Small intestine (tissue), 7 donors: ENCODE data around the gene YOD1. TPM values are rescaled to one million over a fixed set of nuclear protein-coding genes. Genes with fewer than 3 reads are reported as not detected.
A peak's percentile ranks its signal among the peaks of the same experiment; 100 is the strongest.

Experiments used
- DNase-seq, 2 donors: peaks; one replicate each; pipeline versions ENCODE4 v3.0.0 to v3.0.0-alpha.2; 2013
- FAIRE-seq: peaks from 2 replicates; lab custom pipeline; 2012; peaks lifted over from hg19 to GRCh38; lab: Jason Lieb, UNC
- H3K27ac ChIP-seq, 3 donors: one replicate each; pipeline ENCODE4 v1.5.1; 2013; ENCODE audit warnings: low read length in 2 of 3, mild to moderate bottlenecking in 2 of 3, control low read depth in 1 of 3, inconsistent platforms in 1 of 3, low read depth in 1 of 3, moderate library complexity in 1 of 3
- H3K27me3 ChIP-seq, 3 donors: one replicate each; pipeline ENCODE4 v1.6.1; 2013; ENCODE audit warnings: low read length in 3 of 3, inconsistent platforms in 1 of 3; ENCODE audit not compliant: control insufficient read depth in 3 of 3, insufficient read depth in 3 of 3
- H3K36me3 ChIP-seq, 3 donors: one replicate each; pipeline ENCODE4 v1.6.1; 2013; ENCODE audit warnings: low read length in 3 of 3, inconsistent platforms in 1 of 3, low read depth in 1 of 3, mild to moderate bottlenecking in 1 of 3, moderate library complexity in 1 of 3; ENCODE audit not compliant: control insufficient read depth in 3 of 3, insufficient read depth in 2 of 3
- H3K4me1 ChIP-seq, 3 donors: one replicate each; pipeline ENCODE4 v1.6.1; 2013; ENCODE audit warnings: low read length in 2 of 3, inconsistent platforms in 1 of 3, low read depth in 1 of 3, mild to moderate bottlenecking in 1 of 3, moderate library complexity in 1 of 3; ENCODE audit not compliant: control insufficient read depth in 3 of 3, insufficient read depth in 2 of 3
- H3K4me3 ChIP-seq, 3 donors: one replicate each; pipeline ENCODE4 v1.5.1; 2013; ENCODE audit warnings: low read length in 3 of 3, control low read depth in 1 of 3, inconsistent platforms in 1 of 3, low read depth in 1 of 3, mild to moderate bottlenecking in 1 of 3, moderate library complexity in 1 of 3
- H3K9me3 ChIP-seq, 2 donors: one replicate each; pipeline ENCODE4 v1.6.1; 2013; ENCODE audit warnings: low read depth in 1 of 2, low read length in 1 of 2; ENCODE audit not compliant: control insufficient read depth in 2 of 2, insufficient read depth in 1 of 2
- WGBS, 3 donors: extraction: QIAGEN DNeasy Blood & Tissue Kit; methylation state at CpG; one replicate each; pipeline ENCODE4 v1.1.7; 2013; 5-methylcytosine and 5-hydroxymethylcytosine counted together
- polyA plus RNA-seq, 4 donors: library from polyadenylated mRNA; stranded (reverse) in 3 of 4; unstranded in 1 of 4; fragments of 200-250 nt in 3 of 4; fragments of 120-200 nt in 1 of 4; gene quantifications; one replicate each; pipeline versions ENCODE4 v1.2.1 to v1.2.3, GENCODE V29; 2013
- donor health status: healthy with polysubstance abuse.
- donor health status: control.
- donor health status: control.
- donor health status: Bipolar disorder and iron deficiency.
- donor health status: healthy.

YOD1 gene
- polyA plus RNA-seq, 4 donors: 1.9 to 8.4 (median 2.7) TPM

DNA sequence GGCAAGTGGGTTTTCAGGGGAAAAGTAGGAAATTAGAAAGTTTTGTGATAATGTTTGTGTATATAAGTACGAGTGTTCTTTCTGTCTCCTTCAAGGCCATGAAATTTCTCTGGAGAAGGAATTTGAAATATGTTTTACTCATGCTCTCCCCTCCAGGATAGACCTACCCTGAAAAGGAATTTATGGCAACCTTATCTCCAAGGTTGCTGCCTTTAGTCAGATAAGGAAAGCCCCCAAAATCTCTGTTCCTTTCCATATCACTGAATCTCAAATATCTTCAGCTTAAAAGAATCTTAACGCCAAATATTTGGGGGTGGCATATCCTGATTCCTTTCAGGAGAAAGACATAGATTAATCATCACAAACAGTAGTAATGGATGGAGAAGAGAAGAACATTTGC is 37.2 kb upstream of the YOD1 start:
- Histone ChIP-seq H3K4me3 (no peak overlapping the region), H3K9me3 (no peaks in the 10 kb centered on the region), H3K27me3 (no peaks in the 10 kb centered on the region), H3K4me1 (peaks cover 3 to 14% (median 4%) of the 10 kb centered on the region in 3 donors), H3K27ac (no peak overlapping the region), H3K36me3 (no peaks in the 10 kb centered on the region)
- 59 to 84% (median 77%) methylated on average over 2 of the region's 2 CpGs for WGBS, 3 donors
- FAIRE-seq (no peak), DNase-seq (peak in 1 of 2 donors; percentile 24)

DNA sequence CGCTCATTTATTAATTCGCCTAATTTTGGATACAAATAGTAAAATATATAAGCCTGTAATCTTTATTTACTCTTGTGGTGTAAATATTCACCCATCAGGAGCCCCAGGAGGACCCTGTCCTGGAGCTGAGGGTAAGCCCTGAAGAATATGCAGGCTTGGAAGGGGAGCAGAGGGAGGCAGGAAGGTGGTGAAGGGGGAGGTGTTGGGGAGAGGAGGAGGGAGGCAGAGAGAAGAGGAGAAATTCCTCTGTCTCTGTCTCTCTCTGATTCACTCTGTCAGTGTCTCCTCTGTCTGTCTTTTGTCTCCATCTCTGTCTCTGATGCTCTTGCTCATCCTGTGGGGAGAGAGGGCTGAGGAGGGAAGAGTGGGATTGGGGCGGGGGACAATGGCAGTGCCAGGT is 34.9 kb upstream of the YOD1 start:
- 52 to 75% (median 69%) methylated on average over 3 of the region's 3 CpGs for WGBS, 3 donors
- H3K27me3 ChIP-seq: no peaks in the 10 kb centered on the region
- peaks cover 3 to 14% (median 4%) of the 10 kb centered on the region in 3 donors for H3K4me1 ChIP-seq
- H3K27ac ChIP-seq: no peak overlapping the region
- DNase-seq: no peak
- no peaks in the 10 kb centered on the region for H3K9me3 ChIP-seq
- H3K4me3 ChIP-seq: no peak overlapping the region
- FAIRE-seq: no peak
- no peaks in the 10 kb centered on the region for H3K36me3 ChIP-seq

DNA sequence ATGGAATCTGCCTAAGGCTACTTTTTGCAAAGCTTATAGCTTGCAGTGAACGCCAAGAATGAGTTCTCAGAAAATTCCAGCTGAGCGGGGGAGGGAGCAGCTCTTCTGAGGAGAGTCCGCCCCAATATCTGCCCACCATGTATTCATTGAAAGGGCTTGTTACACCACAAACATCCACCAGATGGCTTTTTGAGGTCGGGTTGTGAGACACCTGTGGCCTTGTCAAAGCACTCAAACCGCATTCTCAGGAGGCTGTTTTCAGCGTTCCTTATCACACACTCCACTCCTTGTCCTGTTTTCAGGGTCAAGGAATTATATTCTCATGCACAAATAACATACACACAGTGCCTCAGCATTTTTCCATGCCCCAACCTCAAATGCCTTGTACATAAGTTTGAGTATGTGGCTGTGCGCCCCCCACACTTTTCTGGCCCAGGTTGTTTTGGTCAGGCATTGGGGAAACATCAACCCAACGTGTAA is 33.7 kb upstream of the YOD1 start:
- WGBS, 3 donors: 16 to 25% (median 17%) methylated on average over 8 of the region's 8 CpGs
- Histone ChIP-seq H3K27ac (no peak overlapping the region), H3K36me3 (peaks cover 0 to 4% (median 0%) of the 10 kb centered on the region in 3 donors), H3K9me3 (no peaks in the 10 kb centered on the region), H3K27me3 (no peaks in the 10 kb centered on the region), H3K4me3 (no peak overlapping the region), H3K4me1 (peaks cover 0 to 14% (median 3%) of the 10 kb centered on the region in 3 donors)
- peak; percentile 75 to 87 for DNase-seq
- FAIRE-seq: no peak

DNA sequence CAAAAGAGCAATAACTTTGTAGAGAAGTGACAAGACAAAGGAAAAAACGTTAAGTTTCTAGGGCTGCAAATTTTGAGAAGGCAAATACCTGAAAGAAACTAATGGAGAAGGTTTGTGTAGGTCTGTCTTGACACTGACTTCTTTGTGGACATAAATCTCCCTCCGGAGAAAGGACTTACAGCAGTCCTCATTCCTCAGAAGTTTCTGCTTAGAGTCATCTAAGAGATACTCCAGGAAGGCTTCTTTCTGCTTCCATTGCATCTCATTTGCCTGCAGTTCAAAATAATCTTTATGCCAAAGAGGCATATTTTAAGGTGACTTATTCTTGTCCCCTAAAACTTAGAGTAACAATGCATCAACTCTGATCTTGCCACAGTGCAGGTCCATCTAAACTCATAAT is 33.2 kb upstream of the YOD1 start:
- WGBS, 3 donors: 62 to 73% (median 66%) methylated on average over 2 of the region's 2 CpGs
- no peaks in the 10 kb centered on the region for H3K9me3 ChIP-seq
- FAIRE-seq: no peak

DNA sequence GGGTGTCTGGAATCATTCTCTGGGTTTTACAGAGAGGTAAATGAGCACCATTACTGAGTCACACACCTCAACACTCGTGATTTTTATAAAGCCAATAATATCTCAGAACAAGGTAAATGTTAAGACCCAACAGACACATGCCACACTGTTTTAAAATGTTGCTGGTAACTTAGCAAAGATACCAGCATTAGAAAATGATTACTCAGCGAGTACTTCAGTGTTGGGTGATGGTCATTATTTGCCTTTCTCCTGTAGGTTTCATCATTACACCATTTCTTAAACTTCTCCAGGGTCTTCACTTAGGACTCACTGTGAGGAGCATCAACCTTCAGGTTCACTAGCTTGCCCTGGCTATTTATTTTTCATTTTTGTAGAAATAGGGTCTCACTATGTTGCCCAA is 30.8 kb upstream of the YOD1 start:
- 76 to 91% (median 79%) methylated on average over 2 of the region's 2 CpGs for WGBS, 3 donors
- FAIRE-seq (no peak), DNase-seq (no peak)
- Histone ChIP-seq H3K27me3 (no peaks in the 10 kb centered on the region), H3K36me3 (peaks cover 0 to 14% (median 10%) of the 10 kb centered on the region in 3 donors), H3K4me1 (peaks cover 0 to 5% (median 2%) of the 10 kb centered on the region in 3 donors), H3K4me3 (no peak overlapping the region), H3K27ac (no peak overlapping the region), H3K9me3 (no peaks in the 10 kb centered on the region)

More for the DNA sequence above, 33.2 kb upstream of the YOD1 start:
- H3K27ac ChIP-seq: no peak overlapping the region
- peaks cover 0 to 7% (median 2%) of the 10 kb centered on the region in 3 donors for H3K36me3 ChIP-seq
- H3K4me3 ChIP-seq: no peak overlapping the region
- H3K4me1 ChIP-seq: peaks cover 0 to 10% (median 2%) of the 10 kb centered on the region in 3 donors
- H3K27me3 ChIP-seq: no peaks in the 10 kb centered on the region
- no peak for DNase-seq

DNA sequence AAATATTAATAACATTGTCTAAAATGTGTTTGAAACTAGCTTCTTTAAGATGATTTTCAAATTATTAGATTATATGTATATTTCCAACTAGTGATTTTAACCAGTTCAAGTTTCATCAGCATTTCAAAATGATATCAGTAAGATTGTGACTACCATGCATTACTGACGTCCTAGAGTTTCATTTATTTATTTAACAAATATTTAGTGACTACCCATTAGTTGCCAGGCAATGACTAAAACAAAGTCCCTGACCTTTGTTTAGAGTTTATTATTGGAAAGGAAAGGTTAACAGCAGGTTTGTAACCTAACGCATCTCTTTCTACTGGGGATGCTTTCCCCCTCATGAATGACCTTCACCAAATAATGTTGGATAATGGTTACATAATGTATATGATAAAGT is 30.1 kb upstream of the YOD1 start:
- Histone ChIP-seq H3K4me3 (no peak overlapping the region), H3K27ac (no peak overlapping the region), H3K27me3 (no peaks in the 10 kb centered on the region), H3K4me1 (peaks cover 0 to 5% (median 2%) of the 10 kb centered on the region in 3 donors), H3K36me3 (peaks cover 3 to 14% (median 10%) of the 10 kb centered on the region in 3 donors), H3K9me3 (no peaks in the 10 kb centered on the region)
- no peak for FAIRE-seq
- peak in 1 of 2 donors; percentile 43 for DNase-seq
- 22 to 47% (median 27%) methylated on average over 2 of the region's 2 CpGs for WGBS, 3 donors

DNA sequence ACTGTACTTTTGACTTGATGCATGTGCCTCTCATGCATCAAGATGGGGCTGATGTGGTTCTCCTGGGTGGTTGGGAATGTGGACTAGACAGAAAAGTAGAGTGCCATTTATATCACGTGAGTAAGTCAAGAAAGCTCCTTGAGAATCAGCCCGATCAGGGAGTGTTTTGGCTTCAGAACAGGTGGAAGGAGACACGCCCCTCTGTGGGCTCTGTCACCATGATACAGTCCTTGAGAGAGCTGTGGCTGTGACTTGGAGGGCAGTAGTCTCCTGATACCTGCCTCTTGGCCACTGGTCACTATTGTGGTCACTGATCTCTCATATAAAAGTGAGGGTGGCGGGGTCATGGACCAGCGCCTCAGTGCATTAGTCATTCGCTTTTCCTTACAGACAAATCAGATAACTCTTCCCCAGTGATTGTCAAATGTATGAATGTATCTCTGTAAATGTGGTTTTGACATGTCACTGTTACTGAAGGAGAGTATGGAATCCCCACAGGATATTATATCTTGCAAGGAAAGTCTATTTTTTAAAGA is 28.8 kb upstream of the YOD1 start:
- Histone ChIP-seq H3K36me3 (peaks cover 3 to 14% (median 13%) of the 10 kb centered on the region in 3 donors), H3K9me3 (no peaks in the 10 kb centered on the region), H3K27me3 (no peaks in the 10 kb centered on the region), H3K4me3 (no peak overlapping the region), H3K4me1 (peaks cover 0 to 5% (median 0%) of the 10 kb centered on the region in 3 donors), H3K27ac (no peak overlapping the region)
- 61 to 76% (median 64%) methylated on average over 6 of the region's 6 CpGs for WGBS, 3 donors
- peak in 1 of 2 donors; percentile 40 for DNase-seq
- FAIRE-seq: no peak

DNA sequence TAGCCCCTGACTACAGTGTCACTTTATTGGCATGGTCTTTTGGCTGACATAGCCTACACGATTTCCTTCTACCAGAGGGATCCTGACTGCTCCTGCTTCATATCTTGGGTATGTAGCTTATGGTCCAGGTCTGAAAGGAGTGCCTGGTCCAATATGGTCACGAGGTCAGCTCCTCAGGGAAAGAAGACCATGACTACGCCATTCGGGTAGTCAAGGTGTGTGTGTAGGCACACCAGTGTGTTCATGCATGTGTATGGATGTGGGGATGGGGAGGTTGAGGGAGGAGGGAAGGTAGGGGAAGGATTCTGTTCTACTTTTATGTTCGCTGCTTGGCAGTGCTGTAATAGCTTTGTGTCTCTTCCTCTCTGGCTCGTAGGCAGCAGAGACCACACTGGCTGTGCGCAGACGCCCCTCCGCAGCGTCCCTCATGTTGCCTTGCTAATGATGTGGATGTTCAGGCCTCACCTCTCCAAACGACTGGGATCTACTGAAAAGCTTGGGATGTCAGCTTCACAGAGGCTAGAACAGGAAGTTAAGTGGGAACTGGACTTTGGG is 27.6 kb upstream of the YOD1 start:
- Histone ChIP-seq H3K4me1 (peaks cover 0 to 5% (median 0%) of the 10 kb centered on the region in 3 donors), H3K36me3 (peaks cover 3 to 16% (median 14%) of the 10 kb centered on the region in 3 donors), H3K9me3 (no peaks in the 10 kb centered on the region), H3K4me3 (no peak overlapping the region), H3K27me3 (no peaks in the 10 kb centered on the region), H3K27ac (no peak overlapping the region)
- DNase-seq (no peak), FAIRE-seq (no peak)
- 84 to 90% (median 86%) methylated on average over 10 to 11 of the region's 11 CpGs for WGBS, 3 donors
